ENCODE data around the gene TPI1. TPM values are rescaled to one million over a fixed set of nuclear protein-coding genes. Genes with fewer than 3 reads are reported as not detected.
A peak's percentile ranks its signal among the peaks of the same experiment; 100 is the strongest.
"Not testable (repeated sequence)": the region's sequence is repeated elsewhere in the genome, so short reads cannot be mapped to it uniquely, and the experiment has no call there.

Gene TPI1
- total RNA-seq, 2 donors from 2014 or later, result 287 to 322 TPM

DNA sequence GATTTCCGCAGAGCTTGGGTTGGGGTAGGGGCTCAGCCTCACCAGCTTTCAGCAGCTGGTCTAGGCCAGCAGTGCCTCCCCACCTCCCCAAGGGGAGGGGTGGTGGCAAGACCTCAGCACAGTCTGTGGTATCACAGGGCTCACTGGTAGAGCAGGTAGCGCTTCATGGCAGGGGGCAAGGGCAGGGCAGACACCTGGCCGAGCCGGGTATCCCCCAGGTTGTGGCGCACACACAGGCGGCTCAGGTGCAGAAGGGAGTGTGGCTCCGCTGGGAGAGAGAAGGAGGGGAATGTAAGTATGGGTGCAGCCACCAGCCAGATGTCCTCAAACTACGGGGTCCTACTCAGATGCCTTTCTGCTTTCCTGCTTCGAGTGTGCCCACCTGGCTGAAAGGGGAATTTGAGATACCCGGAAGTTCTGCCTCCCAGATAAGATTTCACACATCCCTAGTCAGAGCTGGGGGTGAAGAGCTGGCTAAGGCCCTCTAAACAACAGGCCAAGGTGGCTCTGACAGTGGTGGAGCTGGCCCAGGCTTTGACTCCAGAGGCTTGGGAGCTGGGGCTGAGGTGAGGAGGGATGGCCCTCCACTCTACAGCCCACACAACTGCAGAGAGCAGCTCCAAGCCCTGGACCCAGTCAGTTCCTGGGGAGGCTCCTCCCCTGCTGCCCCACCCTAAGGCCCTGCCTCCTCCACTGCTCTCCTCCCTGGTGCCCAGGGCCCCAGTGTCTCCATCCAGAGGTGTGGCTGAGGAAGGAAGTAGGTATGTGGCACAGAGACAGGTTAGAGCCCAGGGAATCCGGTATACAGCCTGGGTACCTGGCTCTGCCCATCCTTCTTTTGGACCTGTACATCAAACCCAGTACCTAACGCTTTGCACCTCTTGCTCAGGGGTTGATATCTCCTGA is 4.0 kb downstream of the TPI1 start:
- no peaks in the 10 kb centered on the region for H3K9me3 ChIP-seq
- DNase-seq (ENCODE audit: low spot score), result no peak
- H3K4me1 ChIP-seq (ENCODE audit: control insufficient read depth in 1 of 2, low read depth in 2 of 2), result peaks cover 33 to 50% of the 10 kb centered on the region in 2 donors
- H3K36me3 ChIP-seq, result peaks cover 11% of the 10 kb centered on the region
- H3K27ac ChIP-seq, result peak overlapping the region; percentile 89 to 94
- H3K27me3 ChIP-seq (replicated peaks; ENCODE audit: insufficient read depth), result no peaks in the 10 kb centered on the region
- TF ChIP-seq, protein P1, sequence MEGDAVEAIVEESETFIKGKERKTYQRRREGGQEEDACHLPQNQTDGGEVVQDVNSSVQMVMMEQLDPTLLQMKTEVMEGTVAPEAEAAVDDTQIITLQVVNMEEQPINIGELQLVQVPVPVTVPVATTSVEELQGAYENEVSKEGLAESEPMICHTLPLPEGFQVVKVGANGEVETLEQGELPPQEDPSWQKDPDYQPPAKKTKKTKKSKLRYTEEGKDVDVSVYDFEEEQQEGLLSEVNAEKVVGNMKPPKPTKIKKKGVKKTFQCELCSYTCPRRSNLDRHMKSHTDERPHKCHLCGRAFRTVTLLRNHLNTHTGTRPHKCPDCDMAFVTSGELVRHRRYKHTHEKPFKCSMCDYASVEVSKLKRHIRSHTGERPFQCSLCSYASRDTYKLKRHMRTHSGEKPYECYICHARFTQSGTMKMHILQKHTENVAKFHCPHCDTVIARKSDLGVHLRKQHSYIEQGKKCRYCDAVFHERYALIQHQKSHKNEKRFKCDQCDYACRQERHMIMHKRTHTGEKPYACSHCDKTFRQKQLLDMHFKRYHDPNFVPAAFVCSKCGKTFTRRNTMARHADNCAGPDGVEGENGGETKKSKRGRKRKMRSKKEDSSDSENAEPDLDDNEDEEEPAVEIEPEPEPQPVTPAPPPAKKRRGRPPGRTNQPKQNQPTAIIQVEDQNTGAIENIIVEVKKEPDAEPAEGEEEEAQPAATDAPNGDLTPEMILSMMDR (IDR thresholded peaks at IDR 0.05), result no peak
- H3K4me3 ChIP-seq, result peak overlapping the region; percentile 97
- ATAC-seq (ENCODE audit: insufficient number of reproducible peaks, low FRiP score, low read depth), result no peak

DNA sequence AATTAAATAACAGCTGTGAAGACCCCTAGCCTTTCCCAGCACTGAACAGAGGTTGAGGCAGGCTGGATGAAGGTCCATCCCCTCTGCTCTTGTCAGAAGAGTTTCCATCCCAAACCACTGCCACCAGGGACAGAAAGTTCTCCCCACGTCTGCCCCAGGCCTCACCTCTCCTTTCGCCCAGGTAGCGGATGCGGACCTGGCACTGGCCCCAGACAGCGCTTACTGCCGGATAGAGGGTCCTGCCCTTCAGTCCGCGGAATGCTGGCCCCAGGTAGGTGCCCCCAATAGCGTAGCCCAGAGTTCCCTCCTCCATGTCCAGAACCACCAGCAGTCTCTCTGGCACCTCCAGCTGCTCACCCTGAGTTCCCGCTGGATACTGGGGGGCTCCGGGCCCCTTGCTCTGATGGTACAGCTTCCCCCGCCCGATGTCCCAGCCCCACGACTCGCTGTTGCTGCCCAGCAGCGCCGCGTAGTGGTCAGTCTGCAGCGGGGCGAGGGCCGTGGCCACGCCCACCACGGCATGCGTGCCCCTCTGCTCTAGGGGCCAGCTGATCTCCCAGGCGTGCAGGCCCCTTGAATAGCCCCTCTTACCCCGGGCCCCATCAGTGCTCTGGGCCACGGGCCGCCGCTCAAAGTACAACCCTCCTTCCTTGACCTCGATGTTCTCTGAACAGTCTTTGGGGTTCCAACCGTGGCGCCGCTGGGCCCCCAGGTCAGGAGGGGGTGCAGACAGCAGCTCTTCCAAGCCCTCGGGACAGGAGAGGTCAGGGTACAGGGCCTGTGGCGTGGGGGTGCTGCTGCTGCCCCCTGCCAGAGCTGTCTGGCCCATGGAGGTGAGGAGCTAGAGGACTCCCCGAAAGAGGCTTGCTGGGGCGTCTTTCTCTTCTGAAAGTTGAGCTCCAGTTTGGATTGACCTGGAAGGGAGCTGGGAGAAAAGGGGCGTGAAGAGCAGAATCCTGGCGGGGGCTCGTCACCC is 5.0 kb downstream of the TPI1 start:
- Histone ChIP-seq H3K36me3 (peaks cover 11% of the 10 kb centered on the region), H3K27me3 (replicated peaks; ENCODE audit: insufficient read depth) (no peaks in the 10 kb centered on the region), H3K4me3 (peak overlapping the region; percentile 97), H3K27ac (peak overlapping the region; percentile 89 to 94), H3K9me3 (no peaks in the 10 kb centered on the region), H3K4me1 (ENCODE audit: control insufficient read depth in 1 of 2, low read depth in 2 of 2) (peaks cover 33 to 43% of the 10 kb centered on the region in 2 donors)
- ATAC-seq (ENCODE audit: insufficient number of reproducible peaks, low FRiP score, low read depth), result peak; percentile 40
- TF ChIP-seq, protein P1 (IDR thresholded peaks at IDR 0.05), result peak; percentile 91
- peak; percentile 43 for DNase-seq (ENCODE audit: low spot score)

DNA sequence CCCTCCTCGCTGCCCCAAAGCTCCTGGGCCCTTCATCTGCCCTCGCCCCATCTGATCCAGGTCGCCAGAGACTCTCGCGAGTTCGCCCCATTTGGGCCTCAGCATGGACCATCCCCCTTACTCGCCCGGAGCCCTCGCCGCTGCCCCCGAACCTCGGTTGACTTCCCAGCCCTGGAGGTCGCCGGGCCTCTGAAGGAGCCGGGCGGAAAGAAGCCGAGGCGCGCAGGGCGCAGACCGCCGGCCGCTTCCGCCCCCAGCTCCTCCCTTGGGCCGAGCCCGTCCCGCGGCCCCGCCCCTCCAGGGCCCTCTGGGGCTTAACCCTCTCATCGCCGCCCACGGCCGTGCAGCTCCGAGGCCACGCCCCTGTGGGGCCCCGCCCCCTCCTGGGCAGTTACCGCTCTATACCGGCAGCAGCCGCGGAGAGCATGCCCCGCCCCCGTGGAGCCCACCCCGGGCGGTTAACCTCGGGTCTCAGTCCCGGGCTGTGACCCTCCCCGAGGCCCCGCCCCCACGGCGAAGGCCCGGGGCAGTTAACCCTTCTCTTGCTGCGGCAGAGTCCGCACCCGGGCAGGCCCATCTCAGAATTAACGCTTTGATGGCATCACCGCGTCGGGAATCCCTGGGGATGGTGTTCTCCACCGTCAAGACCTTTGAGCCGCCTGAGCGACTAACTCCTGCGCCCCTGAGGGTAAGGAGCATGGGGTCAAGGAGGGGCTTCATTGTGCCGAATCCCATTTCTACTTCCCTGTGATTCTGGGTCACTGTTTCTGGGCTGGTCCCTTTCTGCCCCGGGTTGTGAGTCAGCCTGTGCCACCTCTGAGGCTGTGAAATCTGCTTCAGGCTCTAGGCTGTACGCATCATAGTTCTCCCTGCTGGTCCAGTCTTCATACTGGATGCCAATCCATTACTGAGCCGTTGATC is 6.0 kb downstream of the TPI1 start, which contains the start of gene SPSB2:
Gene SPSB2, minus strand, starts transcription at position 210 of the 921 bp plus-strand sequence. CDS start 402 bp downstream, outside the sequence.
- Histone ChIP-seq H3K36me3 (peaks cover 11% of the 10 kb centered on the region), H3K4me3 (peak within 1 kb of the TSS; percentile 97), H3K9me3 (no peaks in the 10 kb centered on the region), H3K27me3 (replicated peaks; ENCODE audit: insufficient read depth) (no peaks in the 10 kb centered on the region), H3K4me1 (ENCODE audit: control insufficient read depth in 1 of 2, low read depth in 2 of 2) (peaks cover 31 to 42% of the 10 kb centered on the region in 2 donors), H3K27ac (peak within 1 kb of the TSS; percentile 89 to 94)
- DNase-seq (ENCODE audit: low spot score) (peak; percentile 88), ATAC-seq (ENCODE audit: insufficient number of reproducible peaks, low FRiP score, low read depth) (peak; percentile 90)
- TF ChIP-seq, protein P1 (IDR thresholded peaks at IDR 0.05), result no peak

DNA sequence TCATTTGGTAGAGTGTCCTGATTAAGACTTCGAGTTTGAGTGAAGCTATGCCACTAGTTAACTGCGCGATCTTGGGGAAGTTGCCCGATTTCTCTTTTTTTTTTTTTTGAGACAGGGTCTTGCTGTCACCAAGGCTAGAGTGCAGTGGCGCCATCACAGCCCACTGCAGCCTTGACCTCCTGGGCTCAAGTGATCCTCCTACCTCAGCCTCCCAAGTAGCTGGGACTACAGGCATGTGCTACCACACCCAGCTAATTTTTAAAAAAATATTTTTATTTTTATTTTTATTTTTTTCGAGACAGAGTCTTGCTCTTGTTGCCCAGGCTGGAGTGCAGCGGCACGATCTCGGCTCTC is 6.7 kb downstream of the TPI1 start:
- ATAC-seq (ENCODE audit: insufficient number of reproducible peaks, low FRiP score, low read depth); H3K9me3 ChIP-seq; DNase-seq (ENCODE audit: low spot score); H3K27me3 ChIP-seq (replicated peaks; ENCODE audit: insufficient read depth): not testable (repeated sequence)
- peak overlapping the region; percentile 89 to 94 for H3K27ac ChIP-seq
- peaks cover 11% of the 10 kb centered on the region for H3K36me3 ChIP-seq
- H3K4me1 ChIP-seq (ENCODE audit: control insufficient read depth in 1 of 2, low read depth in 2 of 2), result peaks cover 25 to 36% of the 10 kb centered on the region in 2 donors
- peak overlapping the region; percentile 97 for H3K4me3 ChIP-seq

DNA sequence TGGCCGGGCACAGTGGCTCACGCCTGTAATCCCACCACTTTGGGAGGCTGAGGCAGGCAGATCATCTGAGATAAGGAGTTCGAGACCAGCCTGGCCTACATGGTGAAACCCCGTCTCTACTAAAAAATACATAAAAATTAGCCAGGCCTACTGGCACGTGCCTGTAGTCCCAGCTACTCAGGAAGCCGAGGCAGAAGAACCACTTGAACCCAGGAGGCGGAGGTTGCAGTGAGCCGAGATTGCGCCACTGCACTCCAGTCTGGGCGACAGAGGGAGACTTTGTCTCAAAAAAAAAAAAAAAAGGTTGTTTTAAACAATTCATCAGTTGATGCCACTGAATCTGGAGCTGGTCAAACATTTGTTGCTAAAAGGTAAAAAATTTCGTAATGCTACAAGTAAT is 12.5 kb downstream of the TPI1 start:
- not testable (repeated sequence) for H3K9me3 ChIP-seq; H3K4me3 ChIP-seq; DNase-seq (ENCODE audit: low spot score); H3K27me3 ChIP-seq (replicated peaks; ENCODE audit: insufficient read depth); H3K4me1 ChIP-seq (ENCODE audit: control insufficient read depth in 1 of 2, low read depth in 2 of 2); ATAC-seq (ENCODE audit: insufficient number of reproducible peaks, low FRiP score, low read depth); H3K27ac ChIP-seq
- peaks cover 13% of the 10 kb centered on the region for H3K36me3 ChIP-seq
